H9 (cell line): Measurements from ENCODE around the gene GFM1. TPM values are rescaled to one million over a fixed set of nuclear protein-coding genes. Genes with fewer than 3 reads are reported as not detected.

Source experiments
- DNase-seq: peaks from one replicate; pipeline ENCODE4 v3.0.0-alpha.2; 2017
- H2AFZ ChIP-seq: one replicate; pipeline ENCODE4 v1.6.1; 2013; ENCODE audit warnings: mild to moderate bottlenecking, low read length, control low read depth, moderate library complexity
- H2AK5ac ChIP-seq: 2 replicates; pipeline ENCODE4 v1.6.1; 2013; ENCODE audit warnings: low read length, control low read depth, mixed read lengths; ENCODE audit not compliant: insufficient read length
- H2BK120ac ChIP-seq: one replicate; pipeline ENCODE4 v1.6.1; 2013; ENCODE audit warnings: low read depth, mild to moderate bottlenecking, low read length, control low read depth, inconsistent platforms; ENCODE audit not compliant: poor library complexity, severe bottlenecking
- H2BK12ac ChIP-seq: 2 replicates; pipeline ENCODE4 v1.6.1; 2013; ENCODE audit warnings: low read length, control low read depth, mixed read lengths, low read depth; ENCODE audit not compliant: insufficient read length
- H2BK15ac ChIP-seq: 2 replicates; pipeline ENCODE4 v1.6.1; 2013; ENCODE audit warnings: low read depth, low read length, control low read depth
- H2BK20ac ChIP-seq: one replicate; pipeline ENCODE4 v1.6.1; 2013; ENCODE audit warnings: low read depth, mild to moderate bottlenecking, low read length, control low read depth, inconsistent platforms; ENCODE audit not compliant: poor library complexity, severe bottlenecking
- H2BK5ac ChIP-seq: 2 replicates; pipeline ENCODE4 v1.6.1; 2013; ENCODE audit warnings: low read length, control low read depth, mixed read lengths; ENCODE audit not compliant: insufficient read length
- H3K14ac ChIP-seq: 2 replicates; pipeline ENCODE4 v1.6.1; 2013; ENCODE audit warnings: low read length, control low read depth; ENCODE audit not compliant: insufficient read depth
- H3K18ac ChIP-seq: 2 replicates; pipeline ENCODE4 v1.6.1; 2013; ENCODE audit warnings: low read depth, mild to moderate bottlenecking, mixed read lengths, low read length, control low read depth; ENCODE audit not compliant: insufficient read length
- H3K23ac ChIP-seq: 2 replicates; pipeline ENCODE4 v1.6.1; 2013; ENCODE audit warnings: low read length, control low read depth, mixed read lengths, low read depth; ENCODE audit not compliant: insufficient read length
- H3K23me2 ChIP-seq: 2 replicates; pipeline ENCODE4 v1.6.1; 2013; ENCODE audit warnings: low read depth, mild to moderate bottlenecking, mixed read lengths, low read length, control low read depth; ENCODE audit not compliant: insufficient read length, poor library complexity, severe bottlenecking
- H3K27ac ChIP-seq: 2 replicates; pipeline ENCODE4 v1.5.1; 2013; ENCODE audit warnings: low read length, control low read depth, mixed read lengths, low read depth; ENCODE audit not compliant: insufficient read length
- H3K27me3 ChIP-seq: 2 replicates; pipeline ENCODE4 v1.6.1; 2013; ENCODE audit warnings: low read length, control low read depth, inconsistent platforms; ENCODE audit not compliant: insufficient read depth
- H3K4ac ChIP-seq: 2 replicates; pipeline ENCODE4 v1.6.1; 2013; ENCODE audit warnings: low read depth, mild to moderate bottlenecking, control low read depth, inconsistent platforms, low read length, moderate library complexity
- H3K4me1 ChIP-seq: 2 replicates; pipeline ENCODE4 v1.6.1; 2013; ENCODE audit warnings: low read length, control low read depth, inconsistent platforms; ENCODE audit not compliant: insufficient read depth
- H3K4me2 ChIP-seq: 2 replicates; pipeline ENCODE4 v1.6.1; 2013; ENCODE audit warnings: low read length, control low read depth, mixed read lengths; ENCODE audit not compliant: insufficient read length, insufficient read depth
- H3K56ac ChIP-seq: 2 replicates; pipeline ENCODE4 v1.6.1; 2013; ENCODE audit warnings: low read depth, mild to moderate bottlenecking, mixed read lengths, low read length, control low read depth; ENCODE audit not compliant: insufficient read length
- H3K79me1 ChIP-seq: 2 replicates; pipeline ENCODE4 v1.6.1; 2013; ENCODE audit warnings: low read depth, mild to moderate bottlenecking, moderate library complexity, low read length, control low read depth, inconsistent platforms; ENCODE audit not compliant: insufficient read depth, poor library complexity, severe bottlenecking
- H3K79me2 ChIP-seq: 2 replicates; pipeline ENCODE4 v1.6.1; 2013; ENCODE audit warnings: low read length, control low read depth, inconsistent platforms; ENCODE audit not compliant: insufficient read depth
- H3K9ac ChIP-seq: 2 replicates; pipeline ENCODE4 v1.6.1; 2013; ENCODE audit warnings: low read length, control low read depth, mixed read lengths; ENCODE audit not compliant: insufficient read length; ENCODE audit errors: extremely low read depth
- H3K9me3 ChIP-seq: one replicate; pipeline ENCODE4 v1.6.1; 2013; ENCODE audit warnings: low read depth, low read length, inconsistent platforms; ENCODE audit not compliant: control insufficient read depth
- H3T11ph ChIP-seq: one replicate; pipeline ENCODE4 v1.6.1; 2013; ENCODE audit warnings: mild to moderate bottlenecking, low read length, control low read depth, inconsistent platforms
- H4K20me1 ChIP-seq: one replicate; pipeline ENCODE4 v1.6.1; 2013; ENCODE audit not compliant: control insufficient read depth, insufficient read length, insufficient read depth
- H4K5ac ChIP-seq: 2 replicates; pipeline ENCODE4 v1.6.1; 2013; ENCODE audit warnings: low read depth, mild to moderate bottlenecking, mixed read lengths, low read length, control low read depth; ENCODE audit not compliant: insufficient read length
- H4K8ac ChIP-seq: replicated peaks from 2 replicates; pipeline ENCODE4 v1.6.1; 2013; ENCODE audit warnings: low read length, control low read depth, mixed read lengths, low read depth; ENCODE audit not compliant: insufficient read length
- H4K91ac ChIP-seq: 2 replicates; pipeline ENCODE4 v1.6.1; 2013; ENCODE audit warnings: low read depth, mild to moderate bottlenecking, moderate library complexity, mixed read lengths, low read length, control low read depth; ENCODE audit not compliant: insufficient read length
- H3K27ac Mint-ChIP-seq, 3 experiments: 2 replicates in 2 of 3; 3 replicates in 1 of 3; pipeline ENCODE4 v1.8.0; 2020 to 2021; ENCODE audit warnings: mixed read lengths in 3 of 3, mild to moderate bottlenecking in 1 of 3, moderate library complexity in 1 of 3
- H3K27me3 Mint-ChIP-seq: 2 replicates; pipeline ENCODE4 v1.8.0; 2021; ENCODE audit warnings: low read depth, mild to moderate bottlenecking, moderate library complexity, mixed read lengths
- H3K36me3 Mint-ChIP-seq, 3 experiments: 2 replicates in 2 of 3; 3 replicates in 1 of 3; pipeline ENCODE4 v1.8.0; 2020 to 2021; ENCODE audit warnings: low read depth in 3 of 3, mixed read lengths in 3 of 3; ENCODE audit not compliant: insufficient read depth in 1 of 3
- H3K4me1 Mint-ChIP-seq, 2 experiments: 2 replicates each; pipeline ENCODE4 v1.8.0; 2020; ENCODE audit warnings: mixed read lengths in 2 of 2
- H3K4me3 Mint-ChIP-seq, 2 experiments: 2 replicates in 1 of 2; 3 replicates in 1 of 2; pipeline ENCODE4 v1.8.0; 2020 to 2021; ENCODE audit warnings: mild to moderate bottlenecking in 2 of 2, mixed read lengths in 2 of 2, moderate library complexity in 1 of 2
- H3K9me3 Mint-ChIP-seq, 2 experiments: 2 replicates in 1 of 2; 3 replicates in 1 of 2; pipeline ENCODE4 v1.8.0; 2020; ENCODE audit warnings: mild to moderate bottlenecking in 2 of 2, mixed read lengths in 2 of 2, moderate library complexity in 1 of 2
- WGBS: extraction: QIAGEN DNeasy Blood & Tissue Kit; methylation state at CpG from one replicate; pipeline ENCODE4 v1.1.7; 2013; ENCODE audit warnings: missing lambda C conversion rate, low lambda C conversion rate, mixed read lengths; ENCODE audit not compliant: insufficient read length; ENCODE audit errors: extremely low coverage; 5-methylcytosine and 5-hydroxymethylcytosine counted together
- total RNA-seq: library from RNA; stranded (reverse); gene quantifications from 2 replicates; pipeline ENCODE4 v1.2.1, GENCODE V29; 2021
- TF ChIP-seq, protein P1 (sequence below): fragments of 200-600 bp; sonication (generic); conservative IDR thresholded peaks from 3 replicates; pipeline ENCODE4 v1.8.0; 2021; ENCODE audit warnings: antibody characterized with exemption, mild to moderate bottlenecking

The GFM1 gene
- total RNA-seq, 1 experiment from 2014 or later = 47.1 TPM

DNA sequence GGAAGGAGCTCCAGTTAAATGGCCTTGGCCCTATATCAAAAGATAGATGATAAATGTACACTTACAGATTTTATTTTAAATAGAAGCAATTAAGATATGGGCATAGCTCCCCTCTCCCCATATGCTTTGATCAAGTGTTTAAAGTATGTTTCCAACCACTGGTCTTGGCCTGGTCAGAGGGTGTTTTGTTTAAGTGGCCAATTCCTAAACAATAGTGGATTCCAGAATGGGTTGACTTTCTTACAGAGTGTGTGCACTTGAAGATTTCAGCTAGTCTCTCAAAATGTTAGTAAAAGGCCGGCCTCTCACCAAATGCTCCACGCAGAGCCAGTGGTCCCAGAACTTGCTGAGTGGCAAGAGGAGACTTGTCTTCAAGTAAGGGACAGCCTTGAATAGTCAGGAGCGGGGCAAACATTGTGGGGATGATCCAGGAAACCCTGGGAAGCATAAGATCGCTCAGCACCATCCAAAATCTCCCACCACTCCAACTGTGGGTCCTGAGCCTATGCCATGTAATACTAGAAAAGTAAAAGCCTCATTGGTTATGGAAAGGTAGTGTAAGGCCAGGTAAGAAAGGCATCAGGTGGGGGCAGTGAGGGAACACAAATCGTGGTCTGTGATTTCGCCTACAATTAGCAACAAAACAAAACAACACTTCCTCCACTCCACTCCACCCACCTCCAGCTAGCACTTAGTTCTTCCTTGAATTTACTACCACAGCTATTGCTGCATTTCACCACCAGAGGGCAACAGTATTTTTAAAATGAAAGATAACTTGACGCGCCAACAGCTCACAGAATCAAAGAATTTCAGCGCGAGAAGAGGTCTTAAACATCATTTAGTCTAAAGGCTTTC is 83.1 kb downstream of the GFM1 start:
- Histone ChIP-seq H2AFZ (no peak overlapping the region), H4K20me1 (no peaks in the 10 kb centered on the region), H3K27ac (no peak overlapping the region), H3K79me2 (no peaks in the 10 kb centered on the region), H3K4me1 (no peaks in the 10 kb centered on the region; the same call in 1 of the 2 replicates), H2BK120ac (no peak overlapping the region), H3K9ac (no peak overlapping the region), H2BK20ac (no peak overlapping the region), H4K5ac (no peak overlapping the region), H3K23ac (no peak overlapping the region), H2BK5ac (no peak overlapping the region), H3K18ac (no peak overlapping the region), H2BK15ac (no peak overlapping the region), H2AK5ac (no peak overlapping the region), H4K91ac (no peak overlapping the region), H3K4me2 (no peak overlapping the region), H3K4ac (no peak overlapping the region), H3K9me3 (no peaks in the 10 kb centered on the region), H4K8ac (no peak overlapping the region), H3K56ac (no peak overlapping the region), H3K27me3 (no peaks in the 10 kb centered on the region; the same call in 1 of the 2 replicates), H3K79me1 (no peaks in the 10 kb centered on the region), H3K23me2 (peaks cover 11% of the 10 kb centered on the region), H3T11ph (no peak overlapping the region), H2BK12ac (no peak overlapping the region), H3K14ac (no peak overlapping the region)
- no CpG with 5 or more reads among the region's 10 CpGs for WGBS
- Mint-ChIP-seq H3K4me1 (peaks cover 6 to 15% of the 10 kb centered on the region in 2 experiments), H3K27ac (no peak overlapping the region), H3K27me3 (peaks cover 15% of the 10 kb centered on the region), H3K9me3 (no peaks in the 10 kb centered on the region), H3K36me3 (no peaks in the 10 kb centered on the region), H3K4me3 (no peak overlapping the region)
- TF ChIP-seq, protein P1, sequence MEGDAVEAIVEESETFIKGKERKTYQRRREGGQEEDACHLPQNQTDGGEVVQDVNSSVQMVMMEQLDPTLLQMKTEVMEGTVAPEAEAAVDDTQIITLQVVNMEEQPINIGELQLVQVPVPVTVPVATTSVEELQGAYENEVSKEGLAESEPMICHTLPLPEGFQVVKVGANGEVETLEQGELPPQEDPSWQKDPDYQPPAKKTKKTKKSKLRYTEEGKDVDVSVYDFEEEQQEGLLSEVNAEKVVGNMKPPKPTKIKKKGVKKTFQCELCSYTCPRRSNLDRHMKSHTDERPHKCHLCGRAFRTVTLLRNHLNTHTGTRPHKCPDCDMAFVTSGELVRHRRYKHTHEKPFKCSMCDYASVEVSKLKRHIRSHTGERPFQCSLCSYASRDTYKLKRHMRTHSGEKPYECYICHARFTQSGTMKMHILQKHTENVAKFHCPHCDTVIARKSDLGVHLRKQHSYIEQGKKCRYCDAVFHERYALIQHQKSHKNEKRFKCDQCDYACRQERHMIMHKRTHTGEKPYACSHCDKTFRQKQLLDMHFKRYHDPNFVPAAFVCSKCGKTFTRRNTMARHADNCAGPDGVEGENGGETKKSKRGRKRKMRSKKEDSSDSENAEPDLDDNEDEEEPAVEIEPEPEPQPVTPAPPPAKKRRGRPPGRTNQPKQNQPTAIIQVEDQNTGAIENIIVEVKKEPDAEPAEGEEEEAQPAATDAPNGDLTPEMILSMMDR = peak; percentile 78
- DNase-seq = peak; percentile 39
